GM12873 (cell line): ENCODE data around the gene SCT.

Experiments used
- CTCF ChIP-seq: IDR thresholded peaks from 2 replicates; pipeline ENCODE4 v1.5.1; 2012; ENCODE audit warnings: low read depth, mild to moderate bottlenecking, moderate library complexity, low read length, control low read depth; ENCODE audit not compliant: insufficient read depth; ENCODE audit errors: missing control alignments

Gene SCT

GRCh38 chr11:592501-592900 lies 34.5 kb downstream of the SCT start:
- TF ChIP-seq CTCF: no peak

GRCh38 chr11:590997-591396 lies 36.0 kb downstream of the SCT start:
- TF ChIP-seq CTCF: no peak

GRCh38 chr11:589798-590197 lies 37.2 kb downstream of the SCT start:
- TF ChIP-seq CTCF: no peak

- no peak for TF ChIP-seq CTCF
Measured at GRCh38 chr11:587978-588380, 39.0 kb downstream of the SCT start.

GRCh38 chr11:587546-587945 lies 39.4 kb downstream of the SCT start:
- no peak for TF ChIP-seq CTCF

- TF ChIP-seq CTCF: no peak
Measured at GRCh38 chr11:586376-587316, 40.3 kb downstream of the SCT start.

GRCh38 chr11:584287-584686 lies 42.7 kb downstream of the SCT start:
- no peak for TF ChIP-seq CTCF
